Measurements from ENCODE around the gene ZNF736.

GRCh38 chr7:64294701-64295420 lies 18.9 kb upstream of the ZNF736 start:
- TF ChIP-seq CTCF (IDR thresholded peaks at IDR 0.05) (no peak), POLR2A (IDR thresholded peaks at IDR 0.05) (no peak)

Data from transverse colon (tissue), 3 donors.